Vagina (tissue), 2 donors: ENCODE measurements around the gene FNDC11.

Experiments used
- POLR2AphosphoS5 ChIP-seq, 2 donors: sonication (generic); formaldehyde crosslinking; IDR thresholded peaks; one replicate each; pipeline ENCODE4 v1.9.0; 2017; ENCODE audit warnings: antibody characterized with exemption in 2 of 2, mild to moderate bottlenecking in 2 of 2, low read depth in 1 of 2; ENCODE audit not compliant: insufficient read depth in 1 of 2
- TF ChIP-seq, protein P1 (sequence below), 3 experiments: fragments of 450-650 bp in 2 of 3; fragments of 200-600 bp in 1 of 3; sonication (generic) in 1 of 3; IDR thresholded peaks; one replicate each; pipeline ENCODE4 v1.5.1; 2017 to 2019; ENCODE audit warnings: antibody characterized with exemption in 3 of 3, mild to moderate bottlenecking in 2 of 3, moderate library complexity in 2 of 3

GRCh38 chr20:63517376-63518309, 36.3 kb upstream of the FNDC11 start:
- no peak for TF ChIP-seq POLR2AphosphoS5 (IDR thresholded peaks at IDR 0.05; ENCODE audit: insufficient read depth in 1 of 2, low read depth in 1 of 2)
- TF ChIP-seq, protein P1, sequence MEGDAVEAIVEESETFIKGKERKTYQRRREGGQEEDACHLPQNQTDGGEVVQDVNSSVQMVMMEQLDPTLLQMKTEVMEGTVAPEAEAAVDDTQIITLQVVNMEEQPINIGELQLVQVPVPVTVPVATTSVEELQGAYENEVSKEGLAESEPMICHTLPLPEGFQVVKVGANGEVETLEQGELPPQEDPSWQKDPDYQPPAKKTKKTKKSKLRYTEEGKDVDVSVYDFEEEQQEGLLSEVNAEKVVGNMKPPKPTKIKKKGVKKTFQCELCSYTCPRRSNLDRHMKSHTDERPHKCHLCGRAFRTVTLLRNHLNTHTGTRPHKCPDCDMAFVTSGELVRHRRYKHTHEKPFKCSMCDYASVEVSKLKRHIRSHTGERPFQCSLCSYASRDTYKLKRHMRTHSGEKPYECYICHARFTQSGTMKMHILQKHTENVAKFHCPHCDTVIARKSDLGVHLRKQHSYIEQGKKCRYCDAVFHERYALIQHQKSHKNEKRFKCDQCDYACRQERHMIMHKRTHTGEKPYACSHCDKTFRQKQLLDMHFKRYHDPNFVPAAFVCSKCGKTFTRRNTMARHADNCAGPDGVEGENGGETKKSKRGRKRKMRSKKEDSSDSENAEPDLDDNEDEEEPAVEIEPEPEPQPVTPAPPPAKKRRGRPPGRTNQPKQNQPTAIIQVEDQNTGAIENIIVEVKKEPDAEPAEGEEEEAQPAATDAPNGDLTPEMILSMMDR (IDR thresholded peaks at IDR 0.05): no peak
